Measurements from ENCODE around the gene TASP1.
"Not testable (repeated sequence)": the region's sequence is repeated elsewhere in the genome, so short reads cannot be mapped to it uniquely, and the experiment has no call there.

Gene TASP1

DNA sequence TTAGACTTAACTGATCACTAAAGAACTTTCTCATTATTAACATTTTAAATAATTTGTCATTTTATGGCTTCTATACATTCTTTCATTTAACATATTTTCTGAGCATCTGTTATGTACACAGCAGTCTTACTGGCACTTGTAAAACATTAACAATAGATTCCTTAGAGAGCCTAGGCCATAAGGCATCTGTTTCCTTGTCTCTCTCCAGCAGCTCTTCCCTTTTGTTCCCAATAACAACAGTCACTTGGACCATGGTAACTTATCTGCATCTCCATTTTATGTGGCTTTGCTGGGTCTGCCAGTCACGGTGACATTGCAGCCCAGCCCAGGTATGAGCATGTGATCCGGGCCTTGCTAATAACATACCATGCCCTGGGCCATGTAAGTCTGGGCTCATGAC is 11.7 kb upstream of the TASP1 start:
- Histone ChIP-seq H3K9ac (ENCODE audit: low read depth in 1 of 2, low read length in 2 of 2) (peak overlapping the region in 1 of 2 donors; percentile 14), H3K27me3 (ENCODE audit: control insufficient read depth in 2 of 2, insufficient read depth in 2 of 2, low read length in 2 of 2) (no peaks in the 10 kb centered on the region), H3K9me3 (ENCODE audit: control insufficient read depth in 2 of 2, low read length in 2 of 2) (no peaks in the 10 kb centered on the region), H3K4me3 (ENCODE audit: low read length in 2 of 2) (no peak overlapping the region), H3K36me3 (ENCODE audit: control insufficient read depth in 2 of 2, insufficient read depth in 2 of 2, low read length in 2 of 2) (no peaks in the 10 kb centered on the region), H3K27ac (ENCODE audit: low read depth in 2 of 2, low read length in 2 of 2) (no peak overlapping the region), H3K4me1 (ENCODE audit: control insufficient read depth in 2 of 2, insufficient read depth in 2 of 2, low read length in 2 of 2) (no peaks in the 10 kb centered on the region)

DNA sequence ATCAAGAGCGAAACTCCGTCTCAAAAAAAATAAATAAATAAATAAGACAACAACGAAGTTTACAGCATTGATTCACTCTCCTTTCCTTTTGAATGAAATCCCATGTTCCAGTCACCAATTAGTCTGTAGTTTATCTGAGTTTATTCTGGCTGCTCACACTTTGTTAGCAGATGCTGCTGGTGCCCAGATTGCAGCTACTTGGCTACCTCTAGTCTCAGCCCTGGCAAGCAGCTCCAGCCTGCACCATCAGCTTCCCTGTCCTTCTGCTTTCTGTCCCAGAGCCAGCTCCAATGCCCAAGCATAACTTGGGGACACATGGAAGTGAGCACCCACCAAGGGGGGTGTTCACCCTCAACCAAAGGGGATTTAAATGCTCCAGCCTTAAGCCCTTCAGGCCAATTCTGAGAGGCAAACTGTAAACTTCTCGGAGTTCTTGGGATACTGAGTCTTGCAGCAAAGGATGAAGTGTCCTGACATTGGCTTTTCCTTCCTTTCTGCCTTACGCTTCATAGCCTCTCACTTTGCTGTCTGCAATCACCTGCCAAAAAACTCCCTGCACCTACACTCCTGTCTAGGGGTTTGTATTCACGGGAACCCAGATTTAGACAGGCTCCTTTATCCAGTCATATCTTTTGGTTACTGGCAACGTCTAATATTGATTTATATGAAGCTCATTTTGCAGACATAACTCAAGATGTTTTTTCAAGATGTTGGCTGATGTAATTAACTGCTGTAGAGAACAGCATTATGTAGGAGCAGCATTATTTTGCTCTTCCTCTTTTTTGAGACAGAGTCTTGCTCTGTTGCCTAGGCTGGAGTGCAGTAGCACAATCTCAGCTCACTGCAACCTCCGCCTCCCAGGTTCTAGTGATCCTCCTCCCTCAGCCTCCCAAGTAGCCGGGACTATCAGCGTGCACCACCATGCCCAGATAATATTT is 9.8 kb upstream of the TASP1 start:
- Histone ChIP-seq H3K36me3 (ENCODE audit: control insufficient read depth in 2 of 2, insufficient read depth in 2 of 2, low read length in 2 of 2) (no peaks in the 10 kb centered on the region), H3K27ac (ENCODE audit: low read depth in 2 of 2, low read length in 2 of 2) (no peak overlapping the region), H3K4me1 (ENCODE audit: control insufficient read depth in 2 of 2, insufficient read depth in 2 of 2, low read length in 2 of 2) (no peaks in the 10 kb centered on the region), H3K4me3 (ENCODE audit: low read length in 2 of 2) (no peak overlapping the region), H3K9me3 (ENCODE audit: control insufficient read depth in 2 of 2, low read length in 2 of 2) (no peaks in the 10 kb centered on the region), H3K9ac (ENCODE audit: low read depth in 1 of 2, low read length in 2 of 2) (no peak overlapping the region), H3K27me3 (ENCODE audit: control insufficient read depth in 2 of 2, insufficient read depth in 2 of 2, low read length in 2 of 2) (no peaks in the 10 kb centered on the region)

DNA sequence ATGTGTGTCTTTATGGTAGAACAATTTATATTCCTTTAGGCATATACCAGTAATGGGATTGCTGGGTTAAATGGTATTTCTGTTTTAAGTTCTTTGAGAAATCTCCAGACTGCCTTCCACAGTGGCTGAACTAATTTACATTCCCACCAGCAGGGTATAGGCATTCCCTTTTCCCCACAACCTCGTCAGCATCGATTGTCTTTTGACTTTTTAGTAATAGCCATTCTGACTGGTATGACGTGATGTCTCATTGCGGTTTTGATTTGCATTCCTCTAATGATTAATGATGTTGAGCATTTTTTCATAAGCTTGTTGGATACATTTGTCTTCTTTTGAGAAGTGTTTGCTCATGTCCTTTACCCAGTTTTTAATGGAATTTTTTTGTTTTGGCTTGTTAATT is 5.3 kb upstream of the TASP1 start:
- no peak overlapping the region for H3K4me3 ChIP-seq (ENCODE audit: low read length in 2 of 2)
- H3K36me3 ChIP-seq (ENCODE audit: control insufficient read depth in 2 of 2, insufficient read depth in 2 of 2, low read length in 2 of 2) = no peaks in the 10 kb centered on the region
- H3K9ac ChIP-seq (ENCODE audit: low read depth in 1 of 2, low read length in 2 of 2) = no peak overlapping the region
- H3K9me3 ChIP-seq (ENCODE audit: control insufficient read depth in 2 of 2, low read length in 2 of 2) = no peaks in the 10 kb centered on the region
- H3K4me1 ChIP-seq (ENCODE audit: control insufficient read depth in 2 of 2, insufficient read depth in 2 of 2, low read length in 2 of 2) = peaks cover 0 to 4% of the 10 kb centered on the region in 2 donors
- no peak overlapping the region for H3K27ac ChIP-seq (ENCODE audit: low read depth in 2 of 2, low read length in 2 of 2)
- H3K27me3 ChIP-seq (ENCODE audit: control insufficient read depth in 2 of 2, insufficient read depth in 2 of 2, low read length in 2 of 2) = no peaks in the 10 kb centered on the region

DNA sequence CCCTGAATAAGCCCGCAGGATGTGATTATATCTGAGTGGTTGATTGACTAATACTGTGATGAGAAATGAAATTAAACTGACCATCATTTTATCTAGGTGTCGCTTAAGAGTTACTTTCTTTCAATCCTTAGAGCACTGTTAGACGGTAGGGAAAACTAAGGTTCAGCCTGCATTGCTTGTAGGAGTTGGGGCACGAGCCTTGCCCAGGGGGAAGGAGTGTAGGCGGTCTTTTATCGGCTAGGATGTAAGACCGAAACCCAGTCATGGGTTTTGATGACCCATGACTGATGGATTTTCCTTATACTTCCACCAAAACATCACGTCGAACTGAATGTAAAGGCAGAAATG is 392 bp upstream of the TASP1 start:
- peaks cover 3 to 4% of the 10 kb centered on the region in 2 donors for H3K4me1 ChIP-seq (ENCODE audit: control insufficient read depth in 2 of 2, insufficient read depth in 2 of 2, low read length in 2 of 2)
- peak overlapping the region; percentile 93 to 95 for H3K4me3 ChIP-seq (ENCODE audit: low read length in 2 of 2)
- no peaks in the 10 kb centered on the region for H3K9me3 ChIP-seq (ENCODE audit: control insufficient read depth in 2 of 2, low read length in 2 of 2)
- H3K27me3 ChIP-seq (ENCODE audit: control insufficient read depth in 2 of 2, insufficient read depth in 2 of 2, low read length in 2 of 2) = no peaks in the 10 kb centered on the region
- H3K9ac ChIP-seq (ENCODE audit: low read depth in 1 of 2, low read length in 2 of 2) = peak overlapping the region; percentile 24 to 63
- peak overlapping the region in 1 of 2 donors; percentile 83 for H3K27ac ChIP-seq (ENCODE audit: low read depth in 2 of 2, low read length in 2 of 2)
- H3K36me3 ChIP-seq (ENCODE audit: control insufficient read depth in 2 of 2, insufficient read depth in 2 of 2, low read length in 2 of 2) = no peaks in the 10 kb centered on the region

DNA sequence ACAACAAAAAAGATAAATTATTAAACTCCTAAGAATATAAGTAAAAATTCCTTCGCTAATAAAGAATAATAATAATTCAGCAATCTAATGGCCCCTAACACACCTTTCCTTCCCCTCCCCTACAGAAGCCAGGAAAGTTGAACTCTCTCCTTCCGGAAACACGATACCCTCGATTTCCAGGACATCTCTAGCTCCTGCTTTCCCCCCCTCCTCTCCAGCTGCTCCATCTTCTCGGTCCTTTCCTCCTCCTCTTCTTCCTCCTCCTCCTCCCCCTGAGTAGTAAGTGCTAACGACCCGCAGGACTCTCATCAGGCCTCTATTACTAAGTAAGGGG is 603 bp downstream of the TASP1 start:
- H3K4me3 ChIP-seq (ENCODE audit: low read length in 2 of 2) = peak overlapping the region; percentile 93 to 95
- H3K9me3 ChIP-seq (ENCODE audit: control insufficient read depth in 2 of 2, low read length in 2 of 2) = no peaks in the 10 kb centered on the region
- H3K36me3 ChIP-seq (ENCODE audit: control insufficient read depth in 2 of 2, insufficient read depth in 2 of 2, low read length in 2 of 2) = no peaks in the 10 kb centered on the region
- H3K27ac ChIP-seq (ENCODE audit: low read depth in 2 of 2, low read length in 2 of 2) = peak overlapping the region; percentile 81 to 83
- no peaks in the 10 kb centered on the region for H3K27me3 ChIP-seq (ENCODE audit: control insufficient read depth in 2 of 2, insufficient read depth in 2 of 2, low read length in 2 of 2)
- peaks cover 3 to 4% of the 10 kb centered on the region in 2 donors for H3K4me1 ChIP-seq (ENCODE audit: control insufficient read depth in 2 of 2, insufficient read depth in 2 of 2, low read length in 2 of 2)
- peak overlapping the region; percentile 85 to 87 for H3K9ac ChIP-seq (ENCODE audit: low read depth in 1 of 2, low read length in 2 of 2)

DNA sequence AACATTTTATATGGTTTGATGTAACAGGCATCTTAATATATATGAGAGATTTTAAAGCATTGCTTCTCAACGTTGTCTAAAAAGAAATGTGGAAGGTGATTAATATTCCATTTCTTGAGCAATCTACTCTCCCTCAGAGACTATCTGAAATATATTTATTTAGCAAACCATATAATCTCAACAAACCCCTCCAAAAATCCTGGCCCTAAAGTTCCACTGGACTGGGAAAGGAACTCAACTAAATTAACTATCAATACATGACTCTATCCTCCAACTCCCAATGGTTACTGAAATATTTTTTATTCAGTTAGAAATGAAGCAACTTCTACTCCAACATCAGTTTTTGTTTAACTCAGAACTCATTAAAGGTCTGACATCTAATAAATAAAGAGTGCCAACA is 6.3 kb downstream of the TASP1 start:
- H3K27me3 ChIP-seq (ENCODE audit: control insufficient read depth in 2 of 2, insufficient read depth in 2 of 2, low read length in 2 of 2) = no peaks in the 10 kb centered on the region
- H3K36me3 ChIP-seq (ENCODE audit: control insufficient read depth in 2 of 2, insufficient read depth in 2 of 2, low read length in 2 of 2) = peaks cover 2 to 7% of the 10 kb centered on the region in 2 donors
- no peaks in the 10 kb centered on the region for H3K9me3 ChIP-seq (ENCODE audit: control insufficient read depth in 2 of 2, low read length in 2 of 2)
- peaks cover 0 to 1% of the 10 kb centered on the region in 2 donors for H3K4me1 ChIP-seq (ENCODE audit: control insufficient read depth in 2 of 2, insufficient read depth in 2 of 2, low read length in 2 of 2)
- H3K9ac ChIP-seq (ENCODE audit: low read depth in 1 of 2, low read length in 2 of 2) = no peak overlapping the region
- H3K4me3 ChIP-seq (ENCODE audit: low read length in 2 of 2) = no peak overlapping the region
- no peak overlapping the region for H3K27ac ChIP-seq (ENCODE audit: low read depth in 2 of 2, low read length in 2 of 2)

DNA sequence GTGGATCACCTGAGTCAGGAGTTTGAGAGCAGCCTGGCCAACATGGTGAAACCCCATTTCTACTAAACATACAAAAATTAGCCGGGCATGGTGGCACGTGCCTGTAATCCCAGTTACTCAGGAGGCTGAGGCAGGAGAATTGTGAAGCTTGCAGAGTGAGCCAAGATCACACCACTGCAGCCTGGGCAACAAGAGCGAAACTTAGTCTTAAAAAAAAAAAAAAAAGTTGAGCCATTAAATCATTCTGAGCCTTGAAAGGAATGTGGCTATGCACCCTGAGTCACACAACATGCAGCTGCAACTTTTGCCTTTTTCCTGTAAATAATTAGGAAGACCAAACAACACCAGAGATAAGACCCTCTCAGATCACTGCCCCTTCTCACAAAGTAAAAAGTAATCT is 11.2 kb downstream of the TASP1 start:
- not testable (repeated sequence) for H3K27ac ChIP-seq (ENCODE audit: low read depth in 2 of 2, low read length in 2 of 2); H3K9ac ChIP-seq (ENCODE audit: low read depth in 1 of 2, low read length in 2 of 2); H3K9me3 ChIP-seq (ENCODE audit: control insufficient read depth in 2 of 2, low read length in 2 of 2); H3K27me3 ChIP-seq (ENCODE audit: control insufficient read depth in 2 of 2, insufficient read depth in 2 of 2, low read length in 2 of 2); H3K4me1 ChIP-seq (ENCODE audit: control insufficient read depth in 2 of 2, insufficient read depth in 2 of 2, low read length in 2 of 2); H3K4me3 ChIP-seq (ENCODE audit: low read length in 2 of 2); H3K36me3 ChIP-seq (ENCODE audit: control insufficient read depth in 2 of 2, insufficient read depth in 2 of 2, low read length in 2 of 2)

DNA sequence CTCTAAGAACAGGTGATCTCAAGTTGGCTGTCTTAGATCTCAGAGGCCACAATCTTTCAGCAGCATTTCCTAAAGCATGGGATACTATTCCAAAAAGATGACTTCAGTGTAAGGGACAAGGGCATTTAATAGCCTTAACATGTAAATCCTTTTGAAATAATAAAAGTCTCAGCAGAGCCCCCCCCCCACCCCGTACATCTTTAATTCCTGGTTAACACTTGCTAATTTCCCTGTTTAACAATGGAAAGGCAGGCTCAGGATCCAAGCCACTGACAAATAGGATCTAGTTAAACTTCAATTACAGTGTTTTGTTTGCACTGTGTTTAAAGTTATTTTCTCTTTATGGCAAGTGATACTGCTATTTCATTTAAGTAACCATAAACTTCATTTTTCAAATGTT is 12.0 kb downstream of the TASP1 start:
- H3K27ac ChIP-seq (ENCODE audit: low read depth in 2 of 2, low read length in 2 of 2) = no peak overlapping the region
- H3K9ac ChIP-seq (ENCODE audit: low read depth in 1 of 2, low read length in 2 of 2) = no peak overlapping the region
- no peaks in the 10 kb centered on the region for H3K27me3 ChIP-seq (ENCODE audit: control insufficient read depth in 2 of 2, insufficient read depth in 2 of 2, low read length in 2 of 2)
- no peaks in the 10 kb centered on the region for H3K9me3 ChIP-seq (ENCODE audit: control insufficient read depth in 2 of 2, low read length in 2 of 2)
- peaks cover 2 to 12% of the 10 kb centered on the region in 2 donors for H3K36me3 ChIP-seq (ENCODE audit: control insufficient read depth in 2 of 2, insufficient read depth in 2 of 2, low read length in 2 of 2)
- no peak overlapping the region for H3K4me3 ChIP-seq (ENCODE audit: low read length in 2 of 2)
- no peaks in the 10 kb centered on the region for H3K4me1 ChIP-seq (ENCODE audit: control insufficient read depth in 2 of 2, insufficient read depth in 2 of 2, low read length in 2 of 2)

DNA sequence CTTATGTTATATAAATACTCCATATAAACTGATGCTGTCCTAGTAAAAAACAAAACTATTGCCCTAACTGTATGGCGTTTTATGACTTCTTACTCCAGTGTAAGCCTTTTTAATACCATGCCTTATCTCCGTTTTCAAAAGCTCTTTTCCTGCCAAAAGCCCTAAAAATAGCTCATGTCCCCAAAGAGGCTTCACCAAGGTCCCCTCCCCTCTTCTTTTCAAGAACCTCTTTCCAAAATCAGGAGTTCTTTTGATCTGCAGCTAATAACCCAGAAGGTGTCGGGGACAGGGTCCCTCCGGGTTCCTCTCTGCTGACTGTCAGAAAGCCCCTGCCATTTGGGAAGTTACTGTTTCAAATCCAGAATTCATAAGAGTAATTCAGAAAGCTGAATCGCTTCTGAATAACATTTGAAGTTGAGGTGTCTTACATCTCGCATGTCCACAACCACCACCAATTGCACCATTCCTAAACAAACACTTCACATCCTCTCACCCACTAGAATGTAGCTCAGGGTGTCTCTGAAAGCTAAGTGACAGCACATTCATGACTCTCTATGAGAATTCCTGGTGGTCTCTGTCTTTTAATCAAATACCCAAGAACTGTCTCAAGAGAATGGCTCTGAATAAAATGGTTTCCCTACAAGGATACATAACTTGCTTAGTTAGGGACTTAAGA is 13.3 kb downstream of the TASP1 start:
- Histone ChIP-seq H3K4me1 (ENCODE audit: control insufficient read depth in 2 of 2, insufficient read depth in 2 of 2, low read length in 2 of 2) (no peaks in the 10 kb centered on the region), H3K9ac (ENCODE audit: low read depth in 1 of 2, low read length in 2 of 2) (no peak overlapping the region), H3K27ac (ENCODE audit: low read depth in 2 of 2, low read length in 2 of 2) (no peak overlapping the region), H3K27me3 (ENCODE audit: control insufficient read depth in 2 of 2, insufficient read depth in 2 of 2, low read length in 2 of 2) (no peaks in the 10 kb centered on the region), H3K9me3 (ENCODE audit: control insufficient read depth in 2 of 2, low read length in 2 of 2) (no peaks in the 10 kb centered on the region), H3K4me3 (ENCODE audit: low read length in 2 of 2) (no peak overlapping the region), H3K36me3 (ENCODE audit: control insufficient read depth in 2 of 2, insufficient read depth in 2 of 2, low read length in 2 of 2) (peaks cover 2 to 12% of the 10 kb centered on the region in 2 donors)

DNA sequence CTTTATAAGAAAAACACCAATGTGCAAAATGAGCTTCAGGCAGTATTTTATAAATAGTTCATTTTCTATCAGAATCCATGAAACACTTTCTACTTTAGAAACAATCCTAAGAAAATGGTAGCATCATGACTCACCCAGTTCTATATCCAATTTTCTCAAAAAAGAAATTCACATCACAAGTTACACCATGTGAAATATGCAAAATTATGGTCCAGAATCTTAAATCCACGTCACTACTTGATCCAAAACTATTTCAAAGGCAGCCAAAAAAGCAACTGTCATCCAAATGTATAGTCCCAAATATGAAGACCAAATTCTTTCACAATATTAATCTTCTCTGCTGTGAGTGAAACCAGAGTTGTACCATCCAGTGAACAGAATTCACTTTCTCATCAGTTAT is 19.3 kb downstream of the TASP1 start:
- not testable (repeated sequence) for H3K9ac ChIP-seq (ENCODE audit: low read depth in 1 of 2, low read length in 2 of 2); H3K27me3 ChIP-seq (ENCODE audit: control insufficient read depth in 2 of 2, insufficient read depth in 2 of 2, low read length in 2 of 2); H3K4me1 ChIP-seq (ENCODE audit: control insufficient read depth in 2 of 2, insufficient read depth in 2 of 2, low read length in 2 of 2); H3K27ac ChIP-seq (ENCODE audit: low read depth in 2 of 2, low read length in 2 of 2); H3K4me3 ChIP-seq (ENCODE audit: low read length in 2 of 2); H3K9me3 ChIP-seq (ENCODE audit: control insufficient read depth in 2 of 2, low read length in 2 of 2); H3K36me3 ChIP-seq (ENCODE audit: control insufficient read depth in 2 of 2, insufficient read depth in 2 of 2, low read length in 2 of 2)

Measured in mucosa of rectum (tissue), 2 donors.